Inflammatory macrophage (primary cell): ENCODE data around the gene PLCXD1.

ENCODE experiments used
- DNase-seq, 2 donors: peaks; one replicate each; pipeline ENCODE4 v3.0.0-alpha.2; 2020 to 2022

The PLCXD1 gene

GRCh38 chrX:352181-352580, 71.0 kb downstream of the PLCXD1 start:
- no peak for DNase-seq

DNA sequence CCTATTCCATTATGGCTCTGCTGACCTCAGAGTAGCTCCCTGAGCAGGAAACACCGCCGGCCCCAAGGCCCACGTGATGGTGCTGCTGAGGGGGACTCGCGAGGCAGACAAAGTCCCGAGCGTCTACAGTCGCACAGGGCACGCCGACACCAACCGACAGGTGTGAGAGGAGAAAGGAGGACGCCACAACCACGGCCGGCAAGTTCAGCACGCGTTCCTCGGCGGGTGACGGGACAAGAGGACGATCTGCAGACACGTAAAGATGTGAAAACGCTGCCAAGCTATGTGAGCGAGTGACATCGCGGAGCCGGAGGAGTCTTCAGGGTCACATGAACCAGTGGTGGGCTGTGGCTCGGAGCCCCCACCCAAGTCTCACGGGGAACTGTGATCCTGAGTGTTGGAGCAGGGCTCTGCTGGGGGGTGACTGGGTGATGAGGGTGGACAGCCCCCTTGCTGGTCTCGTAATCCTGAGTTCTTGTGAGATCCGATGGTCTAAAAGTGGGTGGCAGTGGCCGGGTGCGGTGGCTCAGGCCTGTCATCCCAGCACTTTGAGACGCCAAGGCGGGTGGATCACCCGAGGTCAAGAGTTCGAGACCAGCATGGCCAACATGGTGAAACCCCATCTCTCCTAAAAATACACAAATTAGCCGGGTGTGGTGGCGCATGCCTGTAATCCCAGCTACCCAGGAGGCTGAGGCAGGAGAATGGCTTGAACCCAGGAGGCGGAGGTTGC, 71.6 kb downstream of the PLCXD1 start:
- no peak for DNase-seq
